Measurements from ENCODE around the gene PLPP1.

The PLPP1 gene

DNA sequence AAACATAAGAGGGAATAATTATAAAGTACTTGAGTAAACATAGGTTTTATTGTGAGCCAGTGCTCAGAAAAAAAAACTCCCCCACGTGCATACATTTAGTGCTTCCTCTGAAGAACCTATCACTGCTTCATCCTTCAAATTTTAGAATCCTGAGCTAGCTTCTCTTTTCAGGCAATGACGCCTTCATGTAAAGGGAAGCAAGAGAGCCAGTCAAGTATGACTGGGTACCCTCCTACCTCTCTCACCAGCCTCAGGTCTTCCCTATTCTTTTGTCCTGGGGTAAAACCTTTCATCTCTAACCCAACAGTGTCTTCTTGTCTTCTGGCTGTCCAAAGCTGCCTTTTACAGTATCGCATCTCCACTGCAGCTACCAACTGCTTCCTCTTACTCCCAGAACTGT lies 32.0 kb downstream of the PLPP1 start:
- DNase-seq (ENCODE audit: low read depth), result no peak

DNA sequence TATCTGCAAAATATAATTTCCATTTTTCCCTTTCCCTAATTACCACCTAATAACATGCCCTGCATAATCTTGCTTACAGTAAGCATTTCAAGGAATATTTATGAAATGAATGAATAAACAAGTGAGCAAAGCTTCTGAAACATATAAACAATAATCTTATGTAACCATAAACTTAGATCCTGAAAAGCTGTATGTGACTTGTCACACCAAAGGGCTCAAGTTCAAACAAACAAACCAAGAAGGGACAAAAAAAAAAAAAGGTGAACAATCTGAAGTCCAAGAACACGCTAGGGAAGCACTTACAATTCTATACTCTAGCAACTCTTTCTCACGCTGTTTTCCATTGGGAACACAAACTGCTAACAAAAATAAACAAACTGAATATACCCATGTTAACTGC lies 36.3 kb downstream of the PLPP1 start:
- no peak for DNase-seq (ENCODE audit: low read depth)

DNA sequence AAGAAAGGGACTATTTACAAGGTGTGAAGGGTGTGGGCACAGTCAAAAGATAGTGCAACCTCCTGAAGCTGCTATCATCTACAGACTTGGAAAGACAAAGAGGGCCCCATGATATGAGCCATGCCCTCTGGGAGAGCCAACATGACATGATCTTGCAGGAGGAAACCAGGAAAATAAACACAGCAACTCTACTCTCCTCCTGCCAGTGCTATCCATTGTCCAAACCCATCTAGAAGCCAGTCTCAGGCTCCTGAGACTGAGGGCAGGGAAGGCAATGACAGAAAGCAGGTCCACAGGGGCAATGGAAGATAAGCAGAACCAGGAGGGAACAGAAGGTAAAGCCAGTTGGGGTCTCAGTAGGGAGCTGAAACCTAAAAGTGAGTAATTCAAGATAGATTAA lies 37.1 kb downstream of the PLPP1 start:
- no peak for DNase-seq (ENCODE audit: low read depth)

DNA sequence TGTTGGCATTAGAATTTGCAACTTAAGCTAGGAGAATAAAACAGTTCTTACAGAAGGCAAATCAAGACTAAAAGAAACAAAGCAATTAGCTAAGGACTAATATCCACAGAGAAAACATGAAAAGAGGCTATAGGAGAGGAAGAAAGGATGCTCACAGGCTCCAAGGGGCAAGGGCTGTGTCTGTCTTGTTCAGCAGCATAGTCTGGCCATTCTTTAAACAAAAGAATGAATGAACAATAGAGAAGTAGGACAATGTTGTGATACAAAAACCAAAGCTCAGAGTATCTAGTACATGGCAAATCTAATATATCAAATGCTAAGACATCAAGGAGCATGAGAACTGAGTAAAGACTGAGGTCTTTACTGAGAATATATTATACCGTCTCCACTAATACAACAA lies 39.5 kb downstream of the PLPP1 start:
- no peak for DNase-seq (ENCODE audit: low read depth)

DNA sequence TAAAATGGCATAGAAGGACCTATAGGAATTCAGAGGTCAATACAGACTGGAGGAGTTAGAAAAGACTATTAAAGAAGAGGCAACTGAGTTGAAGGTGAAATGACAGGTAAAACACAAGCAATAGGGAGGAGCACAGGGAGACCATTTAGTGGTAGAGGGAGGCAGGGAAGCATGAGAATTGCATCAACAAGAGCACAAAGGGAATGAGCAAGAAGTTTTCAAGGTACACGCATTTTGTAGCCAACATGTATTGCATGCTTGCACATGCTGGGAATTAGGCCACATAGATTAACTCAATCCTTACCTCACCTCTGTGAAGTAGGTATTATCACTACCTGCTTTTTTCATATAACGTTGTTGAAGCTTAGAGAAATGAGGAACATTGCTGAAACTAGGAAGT lies 42.3 kb downstream of the PLPP1 start:
- no peak for DNase-seq (ENCODE audit: low read depth)

DNA sequence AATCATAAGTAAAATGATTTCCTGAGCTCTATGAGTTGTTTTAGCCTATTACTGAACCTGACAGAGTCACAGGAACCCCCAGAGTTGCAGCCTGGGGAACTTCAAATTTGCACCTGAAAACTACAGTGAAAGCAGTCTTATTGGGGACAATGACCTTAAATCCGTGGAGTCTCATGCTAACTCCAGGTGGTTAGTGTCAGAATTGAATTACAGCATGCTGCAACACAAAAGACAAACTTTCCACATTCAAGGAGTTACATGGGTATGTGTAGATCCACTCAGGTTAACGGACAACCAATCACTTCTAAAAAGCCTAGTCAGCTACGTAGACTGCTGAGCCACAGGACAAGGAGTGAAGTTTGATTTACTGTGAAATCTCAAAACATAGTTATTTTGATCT lies 49.7 kb downstream of the PLPP1 start:
- DNase-seq (ENCODE audit: low read depth), result no peak

DNA sequence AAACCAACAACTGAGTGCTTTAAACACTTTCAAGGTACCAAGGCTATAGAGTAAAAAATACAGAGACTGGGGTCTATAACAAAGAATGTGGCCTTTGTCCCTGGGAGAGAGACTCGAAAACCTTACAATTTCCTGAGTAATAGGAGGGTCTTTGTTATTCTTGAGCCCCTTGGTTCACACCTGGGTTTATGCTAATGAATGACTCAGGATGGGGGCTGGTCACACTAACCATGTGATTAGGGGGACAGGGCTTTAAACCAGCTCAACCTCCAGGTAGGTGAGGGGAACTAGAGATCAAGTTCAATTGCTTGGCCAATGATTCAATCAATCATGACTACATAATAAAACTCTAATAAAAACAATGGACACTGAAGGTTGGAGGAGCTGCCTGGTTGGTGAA lies 50.2 kb downstream of the PLPP1 start:
- DNase-seq (ENCODE audit: low read depth), result no peak

DNA sequence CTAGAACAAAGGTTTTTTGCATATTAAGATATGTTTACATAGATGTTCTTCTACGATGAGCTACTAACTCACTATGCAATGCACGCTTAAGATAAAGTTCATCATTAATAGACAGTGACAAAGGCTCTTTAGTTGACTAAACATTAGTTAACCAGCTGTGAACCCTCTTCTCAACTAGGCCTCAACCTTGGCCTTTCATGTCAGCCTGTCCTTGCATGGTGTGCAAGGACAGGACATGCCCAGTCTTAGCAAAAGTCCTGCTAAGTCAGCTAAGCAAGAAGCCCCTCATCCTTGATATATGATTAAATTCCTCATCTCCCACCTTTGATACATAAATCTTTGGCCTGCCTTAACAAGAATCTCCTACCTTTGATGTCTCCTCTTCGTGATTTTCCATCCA lies 50.9 kb downstream of the PLPP1 start:
- DNase-seq (ENCODE audit: low read depth), result no peak

DNA sequence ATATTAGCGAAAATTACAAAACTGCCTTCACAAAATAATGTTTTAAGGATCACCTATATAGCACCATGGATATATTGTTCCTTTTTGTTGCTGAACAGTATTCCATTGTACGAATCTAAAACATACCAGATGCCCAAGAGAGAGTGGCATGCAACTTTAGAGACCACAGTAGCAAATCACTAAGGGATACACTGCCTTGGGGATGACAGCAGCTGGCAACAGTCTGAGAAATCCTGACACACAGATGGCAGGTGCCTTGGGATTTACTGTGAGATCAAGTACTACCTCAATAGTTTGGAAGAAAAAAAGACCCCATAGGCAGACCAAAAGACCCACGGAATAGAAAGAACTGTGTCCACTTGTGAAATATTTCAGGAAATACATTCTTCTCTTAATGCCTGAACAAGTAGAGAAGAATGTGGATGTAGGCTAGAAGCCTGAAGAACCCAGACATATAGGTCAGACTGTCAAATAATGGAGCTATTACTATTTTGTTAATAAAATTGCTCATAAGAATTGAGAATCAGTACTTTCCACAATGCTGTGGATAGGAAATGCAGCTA lies 53.4 kb downstream of the PLPP1 start:
- DNase-seq (ENCODE audit: low read depth), result no peak

DNA sequence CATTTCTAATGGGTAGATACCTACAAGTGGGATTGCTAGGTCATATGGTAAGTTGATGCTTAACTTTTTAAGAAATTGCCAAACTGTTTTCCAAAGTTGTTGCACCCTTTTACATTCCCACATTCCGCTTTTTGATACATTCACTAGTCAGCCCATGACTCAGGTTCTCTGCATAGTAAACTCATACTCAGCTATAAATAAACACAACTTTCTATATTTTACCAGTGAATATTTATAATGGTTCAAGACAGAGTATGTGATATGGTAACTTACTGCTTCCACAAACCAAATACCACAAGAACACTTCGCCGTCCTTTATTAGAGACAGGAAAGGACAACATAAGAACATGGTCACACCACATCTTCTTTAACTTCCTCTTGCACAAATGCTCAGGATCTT lies 54.0 kb downstream of the PLPP1 start:
- no peak for DNase-seq (ENCODE audit: low read depth)

DNA sequence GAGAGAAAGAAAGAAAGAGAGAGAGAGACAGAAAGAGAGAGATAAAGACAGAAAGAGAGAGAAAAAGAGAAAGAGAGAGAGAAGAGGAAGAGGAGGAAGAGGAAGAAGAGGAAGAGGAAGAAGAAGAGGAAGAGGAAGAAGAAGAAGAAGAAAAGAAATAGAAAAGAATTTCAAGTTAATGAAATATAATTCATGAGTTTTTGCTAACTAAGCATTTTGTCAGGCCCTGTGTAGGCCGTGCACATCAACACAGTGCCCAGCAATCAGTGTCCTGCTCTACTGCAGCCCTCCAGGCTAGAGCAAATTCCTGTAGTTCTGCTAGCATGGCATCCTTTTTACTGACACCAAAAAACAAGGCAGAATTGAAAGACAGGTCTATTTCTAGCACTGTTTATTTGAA lies 62.1 kb downstream of the PLPP1 start:
- no peak for DNase-seq (ENCODE audit: low read depth)

DNA sequence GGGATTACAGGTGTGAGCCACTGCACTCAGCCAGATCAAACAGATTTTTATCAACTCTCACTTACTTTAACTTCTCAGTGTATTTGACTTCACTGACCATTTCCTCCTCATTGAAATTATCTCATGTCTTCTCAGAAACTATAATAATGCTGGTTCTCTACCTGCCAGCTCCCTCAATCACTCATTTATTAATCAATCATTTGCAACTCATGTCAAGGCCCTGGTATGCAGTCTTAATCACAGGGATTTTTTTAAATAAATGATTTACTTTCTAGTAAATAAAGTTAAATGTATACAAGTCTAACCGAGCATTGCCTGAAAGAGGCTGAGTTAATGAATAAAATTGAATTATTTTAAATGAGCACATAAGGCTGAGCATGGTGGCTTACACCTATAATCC lies 63.3 kb downstream of the PLPP1 start:
- DNase-seq (ENCODE audit: low read depth), result no peak

DNA sequence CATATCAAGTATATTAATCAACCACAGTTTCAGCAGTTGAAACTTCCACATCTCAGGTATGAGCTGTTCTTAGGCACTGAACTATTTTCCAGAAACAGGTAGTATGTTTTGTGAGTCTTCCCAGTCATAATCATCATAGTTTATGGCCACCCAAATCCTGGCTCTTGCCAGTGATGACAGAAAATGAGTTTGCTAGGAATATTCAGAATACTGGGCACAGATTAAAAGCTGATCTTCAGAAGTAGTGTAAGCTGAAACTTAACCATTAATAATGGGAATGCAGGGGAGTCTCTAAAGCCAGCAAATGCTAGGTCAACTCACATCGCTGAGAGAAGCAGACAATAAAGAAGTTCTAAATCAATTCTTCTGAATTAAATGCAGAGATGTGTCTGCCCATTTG lies 64.5 kb downstream of the PLPP1 start:
- DNase-seq (ENCODE audit: low read depth), result no peak

DNA sequence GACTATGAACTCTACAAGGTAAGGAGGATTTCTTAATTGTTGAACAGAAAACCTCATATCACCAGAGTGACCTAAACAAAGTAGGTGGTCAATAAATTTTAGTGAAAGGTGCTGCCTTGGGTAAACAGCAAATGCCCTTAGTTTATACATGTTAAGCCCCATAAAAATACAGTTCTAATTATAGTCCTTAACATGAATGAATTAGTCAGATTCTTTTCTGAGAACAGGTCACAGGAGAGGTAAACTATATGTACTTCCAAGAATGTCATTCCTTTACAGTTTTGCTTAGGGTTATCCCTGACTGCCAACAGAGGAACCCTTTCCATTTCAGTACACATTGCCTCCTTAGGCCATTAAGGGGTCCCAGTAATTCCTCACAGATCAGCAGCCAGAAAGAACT lies 64.9 kb downstream of the PLPP1 start:
- DNase-seq (ENCODE audit: low read depth), result no peak

DNA sequence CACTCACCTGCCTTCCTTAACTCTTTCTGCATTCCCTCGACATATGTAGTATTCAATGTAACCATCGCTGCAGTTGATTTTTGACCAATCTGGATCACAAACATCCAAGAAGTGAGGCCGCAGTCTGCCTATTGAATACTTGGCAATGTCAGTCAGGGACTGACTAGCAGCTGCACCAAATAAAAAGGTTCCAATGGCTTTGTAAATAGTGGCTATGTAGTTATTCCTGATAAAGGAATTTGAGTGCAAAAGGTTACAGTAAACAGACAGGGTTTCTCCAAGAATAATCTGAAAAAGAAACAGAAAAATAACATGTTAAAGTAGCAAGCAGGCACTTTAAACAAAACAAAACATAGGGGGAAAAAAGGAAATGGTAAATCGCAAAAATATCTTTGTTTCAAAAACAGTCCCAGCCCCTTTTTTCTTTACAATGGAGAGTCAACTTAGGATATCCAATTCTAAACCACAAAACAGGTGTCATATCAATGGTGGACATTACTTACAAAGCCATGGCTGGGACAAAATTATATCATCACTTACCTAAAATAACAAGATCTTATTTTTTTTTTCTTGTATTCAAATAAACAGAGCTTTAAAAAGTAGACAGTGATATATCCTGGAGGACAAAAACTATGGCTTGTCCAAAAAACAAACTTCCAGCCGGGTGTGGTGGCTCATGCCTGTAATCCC lies 66.8 kb downstream of the PLPP1 start:
- DNase-seq (ENCODE audit: low read depth), result no peak

DNA sequence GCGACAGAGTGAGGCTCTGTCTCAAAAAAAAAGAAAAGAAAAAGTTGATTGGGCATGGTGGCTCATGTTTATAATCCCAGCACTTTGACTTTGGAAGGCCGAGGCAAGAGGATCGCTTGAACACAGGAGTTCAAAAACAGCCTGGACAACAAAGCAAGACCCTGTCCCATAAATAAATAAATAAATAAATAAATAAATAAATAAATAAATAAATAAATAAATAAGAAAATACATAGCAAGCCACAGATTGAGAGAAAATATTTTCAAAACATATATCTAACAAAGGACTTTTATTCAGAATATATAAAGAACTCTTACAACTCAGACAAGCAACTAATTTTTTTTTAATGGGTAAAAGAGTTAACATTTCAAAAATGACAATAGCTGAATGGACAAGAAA lies 71.2 kb downstream of the PLPP1 start:
- DNase-seq (ENCODE audit: low read depth), result no peak

DNA sequence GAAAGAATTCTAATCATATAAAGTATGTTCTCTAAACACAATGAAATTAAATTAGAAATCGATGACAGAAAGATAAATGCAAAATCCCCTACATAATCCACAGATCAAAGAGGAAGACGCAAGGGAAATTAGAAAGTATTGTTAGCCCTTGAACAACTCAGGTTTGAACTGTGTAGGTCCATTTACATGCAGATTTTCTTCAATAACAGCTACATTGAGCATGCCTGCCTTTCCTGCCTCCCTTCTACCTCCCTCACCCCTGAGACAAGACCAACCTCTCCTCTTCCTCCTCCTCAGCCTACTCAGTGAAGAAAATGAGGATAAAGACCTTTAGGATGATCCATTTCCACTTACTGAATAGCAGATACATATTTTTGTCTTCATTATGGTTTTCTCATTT lies 75.2 kb downstream of the PLPP1 start:
- no peak for DNase-seq (ENCODE audit: low read depth)

DNA sequence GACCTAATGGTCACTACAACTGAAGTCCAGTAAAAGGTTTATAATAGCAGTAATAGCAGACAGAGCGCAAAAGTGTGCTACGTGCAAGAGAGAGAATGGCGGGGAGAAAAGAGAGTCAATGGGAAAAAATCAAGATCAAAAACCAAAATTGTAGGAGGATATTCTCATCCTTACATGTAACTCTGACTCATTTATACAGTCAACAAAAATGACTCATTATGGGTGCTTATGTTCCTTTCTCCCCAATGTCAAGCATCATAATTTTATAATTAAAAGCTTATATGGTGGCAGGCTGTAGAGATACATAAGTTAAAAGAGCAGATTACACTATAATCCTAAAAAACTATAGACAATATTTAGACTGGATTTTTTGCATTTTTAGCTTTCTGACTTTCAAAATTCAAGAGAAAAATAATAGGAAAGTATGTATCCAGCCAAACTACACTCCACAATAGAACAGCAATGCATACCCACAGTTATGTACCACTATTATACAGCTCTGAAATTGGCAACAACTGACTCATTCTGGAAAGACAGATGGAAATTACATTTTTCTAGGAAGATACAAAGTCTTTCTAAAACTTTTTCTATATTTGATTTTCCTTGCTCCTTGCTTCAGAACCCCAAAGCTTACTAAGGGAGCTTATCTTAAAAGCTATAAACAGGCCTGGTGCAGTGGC lies 78.4 kb downstream of the PLPP1 start:
- no peak for DNase-seq (ENCODE audit: low read depth)

DNA sequence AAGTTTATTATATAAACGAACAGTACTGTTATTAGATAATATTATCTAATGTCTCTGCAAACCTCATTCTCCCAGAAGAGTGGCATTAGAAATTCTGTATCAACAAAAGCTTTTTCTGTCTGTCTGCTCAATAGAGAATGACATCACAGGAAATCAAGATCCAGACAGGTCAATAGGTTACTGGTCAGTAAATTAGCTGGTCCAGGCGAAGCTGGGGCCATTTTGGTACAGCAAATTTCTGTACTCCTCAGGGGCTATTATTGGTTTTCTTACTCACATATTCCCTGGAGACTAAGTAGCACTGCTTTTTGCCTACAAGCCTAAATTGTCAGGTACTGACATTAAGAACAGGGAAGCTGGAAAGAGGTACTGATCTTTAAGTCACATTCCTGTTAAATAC lies 80.5 kb downstream of the PLPP1 start:
- DNase-seq (ENCODE audit: low read depth), result no peak

DNA sequence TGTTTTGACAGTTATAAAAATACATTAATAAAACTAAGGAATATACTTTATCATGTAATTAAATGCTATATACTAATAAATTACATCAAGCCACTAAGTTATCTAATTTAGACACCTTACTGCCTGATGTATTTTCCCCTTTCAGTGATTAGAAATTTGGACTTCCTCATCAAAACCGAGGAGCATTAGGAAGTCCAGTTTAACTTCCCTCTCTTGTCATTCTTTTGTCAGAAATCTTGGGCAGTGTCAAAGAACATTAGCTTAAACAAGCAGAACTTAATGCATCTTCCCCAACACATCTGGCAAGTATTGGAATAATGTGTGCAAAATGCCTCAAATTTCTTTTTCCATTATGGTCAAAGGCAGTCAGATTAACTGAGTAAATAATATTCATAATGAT lies 81.6 kb downstream of the PLPP1 start:
- DNase-seq (ENCODE audit: low read depth), result no peak

DNA sequence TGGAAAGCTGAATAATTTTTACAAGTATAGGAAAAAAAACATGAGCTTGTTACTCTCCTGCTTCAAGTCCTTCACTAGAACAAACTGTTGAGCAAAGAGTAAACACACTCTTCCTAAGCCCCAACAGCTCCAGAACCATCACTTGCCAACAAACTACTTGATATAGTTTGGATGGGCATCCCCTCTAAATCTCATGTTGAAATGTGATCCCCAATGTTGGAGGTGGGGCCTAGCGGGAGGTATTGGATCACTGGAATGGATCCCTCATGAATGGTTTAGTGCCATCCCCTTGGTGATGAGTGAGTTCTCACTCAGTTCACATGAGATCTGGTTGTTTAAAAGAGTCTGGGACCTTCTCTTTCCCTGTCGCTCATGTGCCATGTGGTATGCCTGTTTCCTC lies 82.8 kb downstream of the PLPP1 start:
- no peak for DNase-seq (ENCODE audit: low read depth)

DNA sequence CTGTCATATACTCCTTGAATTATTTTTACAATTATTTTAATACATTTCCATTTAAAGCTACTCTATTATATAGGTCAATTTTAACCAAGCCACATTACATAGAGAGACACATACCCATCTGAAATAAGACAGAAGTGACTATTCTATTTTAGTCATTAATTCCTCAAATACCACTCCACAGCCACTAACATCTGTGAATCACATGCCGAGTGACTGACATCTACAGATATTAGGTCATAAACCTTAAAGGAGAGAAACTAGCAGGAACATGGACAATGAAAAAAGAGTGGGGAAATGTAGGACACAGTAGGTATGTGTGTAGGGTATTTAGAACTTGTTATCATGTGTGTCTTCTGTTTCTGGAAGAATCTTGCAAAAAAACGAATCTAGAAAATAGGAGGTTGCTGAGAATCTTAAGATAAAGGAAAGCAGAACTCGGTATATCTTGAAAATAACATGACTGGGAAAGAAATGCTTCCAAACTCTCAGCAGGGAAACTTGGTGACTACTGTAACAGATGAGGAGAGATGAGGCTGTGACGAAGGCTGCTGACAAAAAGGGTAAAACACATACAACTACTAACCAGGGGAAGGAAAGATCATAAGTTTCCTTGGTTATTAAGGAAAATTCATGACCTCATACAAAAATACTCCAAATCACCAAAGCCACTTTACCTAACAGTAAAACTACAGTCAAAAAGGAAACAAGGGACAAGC lies 84.6 kb downstream of the PLPP1 start:
- no peak for DNase-seq (ENCODE audit: low read depth)

DNA sequence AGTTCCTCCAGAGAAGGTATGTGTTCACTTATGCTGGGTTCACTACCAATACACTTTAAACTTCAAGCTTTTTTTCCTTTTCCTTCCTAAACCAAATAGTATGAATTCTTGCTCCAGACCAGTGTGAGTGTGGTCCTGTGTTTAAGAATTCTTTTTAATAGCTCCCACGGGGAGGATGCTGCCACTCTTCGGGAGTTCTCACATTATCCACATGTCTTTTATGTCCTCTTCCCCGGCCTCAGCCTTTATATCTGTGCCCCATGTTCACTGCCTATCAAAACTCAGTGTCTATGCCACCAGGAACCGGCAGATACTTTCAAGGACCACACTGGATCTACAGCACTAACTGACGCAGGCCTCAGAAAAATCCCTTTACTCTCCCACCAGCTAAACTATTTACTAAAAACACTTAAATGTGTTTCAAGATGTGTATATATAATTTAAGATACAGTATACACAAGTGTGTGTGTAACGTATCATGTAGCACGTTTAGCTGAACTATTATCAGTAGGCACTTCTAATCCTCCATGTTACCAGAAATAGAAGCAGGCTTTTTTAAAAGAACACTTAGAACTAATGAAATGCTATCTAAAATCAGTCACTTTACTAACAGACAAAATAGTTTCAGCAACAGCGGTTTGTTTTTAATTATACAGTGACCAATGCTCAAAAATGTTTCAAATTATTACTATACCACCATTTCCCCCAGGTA lies 88.0 kb downstream of the PLPP1 start:
- no peak for DNase-seq (ENCODE audit: low read depth)

All from activated T-helper 1 cell treated with Interleukin-2 at 50 U/mL for 16 hours (primary cell).